Common myeloid progenitor, CD34-positive (primary cell): ENCODE data around the gene CDKN1A.

Source experiments
- CTCF ChIA-PET: fragments of 350-600 bp; sonication (Branson Sonifier 250); formaldehyde crosslinking; loops from one replicate; lab custom pipeline; 2021; ENCODE audit warnings: antibody characterized with exemption; lab: Charles Lee
- POLR2A ChIA-PET: fragments of 350-600 bp; sonication (Branson Sonifier 250); formaldehyde crosslinking; loops from one replicate; lab custom pipeline; 2021; ENCODE audit warnings: antibody characterized with exemption; lab: Charles Lee
- DNase-seq, 3 donors: peaks; one replicate each; pipeline versions ENCODE4 v3.0.0 to v3.0.0-alpha.2; 2013
- H3K27ac ChIP-seq, 2 experiments: 1 replicate in 1 of 2; 2 replicates in 1 of 2; pipeline ENCODE4 v1.7.0; 2013; ENCODE audit warnings: inconsistent platforms in 2 of 2, low read length in 2 of 2, mild to moderate bottlenecking in 2 of 2, low read depth in 1 of 2, moderate library complexity in 1 of 2; ENCODE audit not compliant: severe bottlenecking in 2 of 2, insufficient read depth in 1 of 2, poor library complexity in 1 of 2
- H3K27me3 ChIP-seq, 5 experiments: replicated peaks in 2 of 5; 1 replicate in 3 of 5; 2 replicates in 2 of 5; pipeline versions ENCODE4 v1.6.1 to v1.7.0; 2013; ENCODE audit warnings: low read length in 4 of 5, mild to moderate bottlenecking in 2 of 5, moderate library complexity in 2 of 5, inconsistent platforms in 1 of 5; ENCODE audit not compliant: insufficient read depth in 5 of 5, control insufficient read depth in 4 of 5
- H3K36me3 ChIP-seq, 4 experiments: 1 replicate in 2 of 4; 2 replicates in 2 of 4; pipeline versions ENCODE4 v1.6.1 to v1.7.0; 2013; ENCODE audit warnings: low read length in 3 of 4, control low read depth in 1 of 4, mild to moderate bottlenecking in 1 of 4; ENCODE audit not compliant: control insufficient read depth in 4 of 4, insufficient read depth in 4 of 4
- H3K4me1 ChIP-seq, 4 experiments: 1 replicate in 3 of 4; 2 replicates in 1 of 4; pipeline versions ENCODE4 v1.6.1 to v1.7.1; 2013; ENCODE audit warnings: low read length in 3 of 4, mild to moderate bottlenecking in 3 of 4, control low read depth in 1 of 4, inconsistent platforms in 1 of 4, moderate library complexity in 1 of 4; ENCODE audit not compliant: control insufficient read depth in 4 of 4, insufficient read depth in 4 of 4; ENCODE audit errors: control extremely low read depth in 1 of 4
- H3K4me3 ChIP-seq, 7 experiments: 1 replicate in 4 of 7; 2 replicates in 3 of 7; pipeline versions ENCODE4 v1.5.1 to v1.7.0; 2013; ENCODE audit warnings: mild to moderate bottlenecking in 7 of 7, low read length in 6 of 7, moderate library complexity in 6 of 7, inconsistent platforms in 2 of 7, low read depth in 2 of 7, control low read depth in 1 of 7; ENCODE audit not compliant: insufficient read depth in 4 of 7, control insufficient read depth in 1 of 7; ENCODE audit errors: extremely low read depth in 1 of 7
- H3K9me3 ChIP-seq, 5 experiments: 1 replicate in 4 of 5; 2 replicates in 1 of 5; pipeline versions ENCODE4 v1.6.1 to v1.7.1; 2013; ENCODE audit warnings: low read length in 4 of 5, mild to moderate bottlenecking in 2 of 5, inconsistent platforms in 1 of 5, low read depth in 1 of 5, moderate library complexity in 1 of 5; ENCODE audit not compliant: control insufficient read depth in 4 of 5, insufficient read depth in 2 of 5; ENCODE audit errors: control extremely low read depth in 1 of 5
- WGBS: methylation state at CpG from one replicate; pipeline ENCODE4 v1.1.5; 2013; ENCODE audit not compliant: insufficient coverage; 5-methylcytosine and 5-hydroxymethylcytosine counted together

Gene CDKN1A

GRCh38 chr6:36716476-36717093 is 38.1 kb downstream of the CDKN1A start:
- 100% methylated on average over 1 of the region's 8 CpGs for WGBS
- POLR2A ChIA-PET, result no interaction called here
- Histone ChIP-seq H3K4me1 (no peaks in the 10 kb centered on the region), H3K27ac (no peak overlapping the region), H3K27me3 (no peaks in the 10 kb centered on the region), H3K36me3 (peaks cover 0 to 18% (median 6%) of the 10 kb centered on the region in 4 experiments), H3K4me3 (no peak overlapping the region), H3K9me3 (no peaks in the 10 kb centered on the region)
- DNase-seq, result no peak
- CTCF ChIA-PET, result interaction anchor here (0.6 to 1.1 kb wide), 3 partner anchors 14 to 681 kb away, joined by 3 read pairs; no protein-coding TSS in a partner anchor

GRCh38 chr6:36717231-36717825 is 38.8 kb downstream of the CDKN1A start:
- 89% methylated on average over 12 of the region's 13 CpGs for WGBS
- Histone ChIP-seq H3K27ac (no peak overlapping the region), H3K27me3 (no peaks in the 10 kb centered on the region), H3K9me3 (no peaks in the 10 kb centered on the region), H3K4me1 (peaks cover 0 to 6% (median 0%) of the 10 kb centered on the region in 4 experiments), H3K4me3 (no peak overlapping the region), H3K36me3 (peaks cover 0 to 18% (median 6%) of the 10 kb centered on the region in 4 experiments)
- ChIA-PET CTCF (interaction anchor here (0.9 to 1.1 kb wide), 2 partner anchors 14 to 34 kb away, joined by 3 read pairs; no protein-coding TSS in a partner anchor), POLR2A (no interaction called here)
- DNase-seq, result no peak

- no peak for DNase-seq
- ChIA-PET POLR2A (interaction anchor here (0.6 kb wide), 2 partner anchors 16 to 85 kb away, joined by 3 read pairs; no protein-coding TSS in a partner anchor), CTCF (interaction anchor here (0.6 to 0.9 kb wide), 2 partner anchors 34 to 48 kb away, joined by 3 to 4 read pairs; no protein-coding TSS in a partner anchor)
- Histone ChIP-seq H3K27ac (no peak overlapping the region), H3K36me3 (peaks cover 0 to 18% (median 6%) of the 10 kb centered on the region in 4 experiments), H3K4me1 (peaks cover 0 to 6% (median 0%) of the 10 kb centered on the region in 4 experiments), H3K27me3 (no peaks in the 10 kb centered on the region), H3K4me3 (no peak overlapping the region), H3K9me3 (no peaks in the 10 kb centered on the region)
- 90% methylated on average over 12 of the region's 12 CpGs for WGBS
These were observed 39.5 kb downstream of the CDKN1A start for GRCh38 chr6:36717871-36718540.

- ChIA-PET POLR2A (interaction anchor here (0.6 kb wide), 2 partner anchors 17 to 86 kb away, joined by 3 read pairs; no protein-coding TSS in a partner anchor), CTCF (interaction anchor here (0.6 to 0.9 kb wide), 2 partner anchors 35 to 47 kb away, joined by 3 to 4 read pairs; no protein-coding TSS in a partner anchor)
- Histone ChIP-seq H3K9me3 (no peaks in the 10 kb centered on the region), H3K27ac (no peak overlapping the region), H3K4me1 (peaks cover 0 to 6% (median 0%) of the 10 kb centered on the region in 4 experiments), H3K36me3 (peaks cover 0 to 18% (median 6%) of the 10 kb centered on the region in 4 experiments), H3K4me3 (no peak overlapping the region), H3K27me3 (no peaks in the 10 kb centered on the region)
- no peak for DNase-seq
- 92% methylated on average over 4 of the region's 5 CpGs for WGBS
These were observed 40.0 kb downstream of the CDKN1A start for GRCh38 chr6:36718560-36718959.

- H3K9me3 ChIP-seq, result no peaks in the 10 kb centered on the region
- peaks cover 0 to 16% (median 5%) of the 10 kb centered on the region in 4 experiments for H3K36me3 ChIP-seq
- POLR2A ChIA-PET, result no interaction called here
- no peak for DNase-seq
- H3K4me1 ChIP-seq, result peaks cover 0 to 6% (median 0%) of the 10 kb centered on the region in 4 experiments
- no peaks in the 10 kb centered on the region for H3K27me3 ChIP-seq
- no peak overlapping the region for H3K4me3 ChIP-seq
- CTCF ChIA-PET, result interaction anchor here (1.3 to 1.4 kb wide), 2 partner anchors 21 to 40 kb away, joined by 4 read pairs; partner anchors contain the start of gene RAB44
- WGBS, result 97% methylated on average over 7 of the region's 7 CpGs
- no peak overlapping the region for H3K27ac ChIP-seq
These were observed 40.6 kb downstream of the CDKN1A start for GRCh38 chr6:36719126-36719525.

GRCh38 chr6:36720251-36721141 is 42.0 kb downstream of the CDKN1A start:
- Histone ChIP-seq H3K27me3 (no peaks in the 10 kb centered on the region), H3K36me3 (peaks cover 0 to 14% (median 2%) of the 10 kb centered on the region in 4 experiments), H3K27ac (no peak overlapping the region), H3K4me3 (no peak overlapping the region), H3K9me3 (no peaks in the 10 kb centered on the region), H3K4me1 (peaks cover 0 to 6% (median 0%) of the 10 kb centered on the region in 4 experiments)
- ChIA-PET CTCF (interaction anchor here (1.0 to 1.4 kb wide), 4 partner anchors 23 to 133 kb away, joined by 3 to 4 read pairs (median 4); partner anchors contain the start of gene RAB44), POLR2A (interaction anchor here (0.6 kb wide), 1 partner anchor 42 kb away, joined by 3 read pairs; the partner anchor contains the start of gene CDKN1A)
- peak in 1 of 3 donors; percentile 5 for DNase-seq
- 91% methylated on average over 9 of the region's 11 CpGs for WGBS
